Measurements from ENCODE around the gene EGFR.

DNA sequence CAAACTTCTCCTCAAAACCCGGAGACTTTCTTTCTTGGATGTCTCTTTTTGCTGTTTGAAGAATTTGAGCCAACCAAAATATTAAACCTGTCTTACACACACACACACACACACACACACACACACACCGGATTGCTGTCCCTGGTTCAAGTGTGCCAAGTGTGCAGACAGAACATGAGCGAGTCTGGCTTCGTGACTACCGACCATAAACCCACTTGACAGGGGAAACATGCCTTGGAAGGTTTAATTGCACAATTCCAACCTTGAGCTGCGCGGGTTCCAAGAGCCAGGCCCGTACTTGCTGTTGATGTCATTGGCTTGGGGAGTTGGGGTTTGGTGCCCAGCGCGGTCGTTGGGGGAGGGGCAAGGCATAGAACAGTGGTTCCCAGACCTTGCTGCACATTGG, 1.7 kb downstream of the EGFR start:
- no peak for TF ChIP-seq POLR2AphosphoS5 (IDR thresholded peaks at IDR 0.05; ENCODE audit: low read depth, low read length)
- no peak for TF ChIP-seq TAF1 (IDR thresholded peaks at IDR 0.05; ENCODE audit: borderline replicate concordance, insufficient read depth, low read length)
- no peak for TF ChIP-seq SIN3A (IDR thresholded peaks at IDR 0.05; ENCODE audit: borderline replicate concordance, insufficient read depth, low read length)

Measured in PFSK-1 (cell line).